ENCODE results near the gene TMEM178B. TPM values are rescaled to one million over a fixed set of nuclear protein-coding genes. Genes with fewer than 3 reads are reported as not detected.

Gene TMEM178B
- total RNA-seq, 2 experiments from 2014 or later = not detected

GRCh38 chr7:141421306-141421705 lies 347.4 kb downstream of the TMEM178B start:
- Histone ChIP-seq H3K4me3 (ENCODE audit: low read length) (no peak overlapping the region), H3K27ac (ENCODE audit: low read depth in 1 of 2, low read length in 2 of 2) (no peak overlapping the region), H3K36me3 (ENCODE audit: insufficient read depth, low read length) (no peaks in the 10 kb centered on the region), H3K4me1 (ENCODE audit: insufficient read depth, low read length) (no peaks in the 10 kb centered on the region), H3K27me3 (ENCODE audit: control insufficient read depth in 1 of 2, insufficient read depth in 2 of 2, low read length in 2 of 2) (peaks cover 0 to 6% of the 10 kb centered on the region in 2 experiments), H3K9me3 (ENCODE audit: control insufficient read depth in 1 of 2, insufficient read depth in 1 of 2, low read length in 2 of 2) (peaks cover 0 to 4% of the 10 kb centered on the region in 2 experiments)
- peaks cover 37% of the 10 kb centered on the region for H3K27me3 Mint-ChIP-seq
- H3K4me3 Mint-ChIP-seq = no peak overlapping the region
- no peak for TF ChIP-seq CTCF (IDR thresholded peaks at IDR 0.05)
- ATAC-seq (ENCODE audit: poor library complexity) = no peak
- H3K36me3 Mint-ChIP-seq (ENCODE audit: low read depth) = no peaks in the 10 kb centered on the region
- ChIA-PET POLR2A (interaction anchor here (0.7 kb wide), 1 partner anchor 144 kb away, joined by 3 read pairs; no protein-coding TSS in a partner anchor), CTCF (no interaction called here)
- H3K27ac Mint-ChIP-seq = no peak overlapping the region
- peaks cover 2% of the 10 kb centered on the region for H3K9me3 Mint-ChIP-seq
- no peak for DNase-seq
- intact Hi-C loops (cut with DNase I, micrococcal nuclease) = no loop called here
- no peaks in the 10 kb centered on the region for H3K4me1 Mint-ChIP-seq (ENCODE audit: low read depth)

- no peak overlapping the region for H3K27ac Mint-ChIP-seq
Observed at GRCh38 chr7:141427134-141427533, 353.3 kb downstream of the TMEM178B start.

GRCh38 chr7:141430455-141431139 lies 356.7 kb downstream of the TMEM178B start:
- ChIA-PET CTCF (no interaction called here), POLR2A (no interaction called here)
- Histone ChIP-seq H3K4me3 (ENCODE audit: low read length) (no peak overlapping the region), H3K36me3 (ENCODE audit: insufficient read depth, low read length) (no peaks in the 10 kb centered on the region), H3K4me1 (ENCODE audit: insufficient read depth, low read length) (no peaks in the 10 kb centered on the region), H3K27ac (ENCODE audit: low read depth in 1 of 2, low read length in 2 of 2) (no peak overlapping the region), H3K27me3 (ENCODE audit: control insufficient read depth in 1 of 2, insufficient read depth in 2 of 2, low read length in 2 of 2) (no peaks in the 10 kb centered on the region), H3K9me3 (ENCODE audit: control insufficient read depth in 1 of 2, insufficient read depth in 1 of 2, low read length in 2 of 2) (no peaks in the 10 kb centered on the region)
- H3K4me3 Mint-ChIP-seq = no peak overlapping the region
- no peak overlapping the region for H3K27ac Mint-ChIP-seq
- intact Hi-C loops (cut with DNase I, micrococcal nuclease) = no loop called here
- no peak for DNase-seq
- no peak for TF ChIP-seq CTCF (IDR thresholded peaks at IDR 0.05)
- no peaks in the 10 kb centered on the region for H3K9me3 Mint-ChIP-seq
- H3K4me1 Mint-ChIP-seq (ENCODE audit: low read depth) = no peaks in the 10 kb centered on the region
- ATAC-seq (ENCODE audit: poor library complexity) = no peak
- H3K36me3 Mint-ChIP-seq (ENCODE audit: low read depth) = no peaks in the 10 kb centered on the region
- peaks cover 33% of the 10 kb centered on the region for H3K27me3 Mint-ChIP-seq

More at GRCh38 chr7:141427134-141427533, 353.3 kb downstream of the TMEM178B start:
- H3K36me3 ChIP-seq (ENCODE audit: insufficient read depth, low read length) = no peaks in the 10 kb centered on the region
- peaks cover 16% of the 10 kb centered on the region for H3K27me3 Mint-ChIP-seq
- ChIA-PET CTCF (no interaction called here), POLR2A (no interaction called here)
- ATAC-seq (ENCODE audit: poor library complexity) (no peak), DNase-seq (no peak)
- H3K36me3 Mint-ChIP-seq (ENCODE audit: low read depth) = no peaks in the 10 kb centered on the region
- intact Hi-C loops (cut with DNase I, micrococcal nuclease) = no loop called here
- peaks cover 2% of the 10 kb centered on the region for H3K9me3 Mint-ChIP-seq
- peaks cover 0 to 6% of the 10 kb centered on the region in 2 experiments for H3K27me3 ChIP-seq (ENCODE audit: control insufficient read depth in 1 of 2, insufficient read depth in 2 of 2, low read length in 2 of 2)
- peaks cover 0 to under 1% of the 10 kb centered on the region in 2 experiments for H3K9me3 ChIP-seq (ENCODE audit: control insufficient read depth in 1 of 2, insufficient read depth in 1 of 2, low read length in 2 of 2)
- H3K4me3 ChIP-seq (ENCODE audit: low read length) = no peak overlapping the region
- H3K27ac ChIP-seq (ENCODE audit: low read depth in 1 of 2, low read length in 2 of 2) = no peak overlapping the region
- H3K4me1 Mint-ChIP-seq (ENCODE audit: low read depth) = no peaks in the 10 kb centered on the region
- H3K4me1 ChIP-seq (ENCODE audit: insufficient read depth, low read length) = no peaks in the 10 kb centered on the region
- TF ChIP-seq CTCF (IDR thresholded peaks at IDR 0.05) = no peak
- H3K4me3 Mint-ChIP-seq = no peak overlapping the region

Data from CD4-positive, alpha-beta T cell (primary cell).